DOHH2 (cell line): ENCODE measurements around the gene PGAP2.

Experiments used
- CTCF ChIP-seq: fragments of 200-600 bp; sonication (generic); IDR thresholded peaks from one replicate; pipeline ENCODE4 v1.5.1; 2014; ENCODE audit warnings: antibody characterized with exemption, mild to moderate bottlenecking, low read depth, low read length; ENCODE audit not compliant: poor library complexity, severe bottlenecking
- EZH2phosphoT487 ChIP-seq: fragments of 200-600 bp; sonication (generic); IDR thresholded peaks from 2 replicates; pipeline ENCODE4 v1.6.1; 2017; ENCODE audit warnings: borderline replicate concordance, mild to moderate bottlenecking, antibody characterized with exemption, low read length, moderate library complexity, mixed read lengths

GRCh38 chr11:3815845-3816244 lies 7.5 kb downstream of the PGAP2 start:
- TF ChIP-seq EZH2phosphoT487: no peak
- no peak for TF ChIP-seq CTCF
